MM.1S (cell line): ENCODE measurements around the gene VSTM4.

Experiments used
- EZH2 ChIP-seq: fragments of 300-600 bp; sonication (generic); optimal IDR thresholded peaks from 2 replicates; pipeline ENCODE3; 2017; ENCODE audit warnings: low read depth, mild to moderate bottlenecking, antibody characterized with exemption, low read length, mixed read lengths
- EZH2phosphoT487 ChIP-seq: fragments of 300-600 bp; sonication (generic); IDR thresholded peaks from 2 replicates; pipeline ENCODE4 v1.6.1; 2018; ENCODE audit warnings: antibody characterized with exemption, low read length
- TF ChIP-seq, protein P1 (sequence below): fragments of 300-600 bp; sonication (generic); IDR thresholded peaks from 2 replicates; pipeline ENCODE4 v1.5.1; 2016; ENCODE audit warnings: antibody characterized with exemption, low read length, mixed read lengths

GRCh38 chr10:49108656-49109055 is 6.7 kb downstream of the VSTM4 start:
- TF ChIP-seq, protein P1, sequence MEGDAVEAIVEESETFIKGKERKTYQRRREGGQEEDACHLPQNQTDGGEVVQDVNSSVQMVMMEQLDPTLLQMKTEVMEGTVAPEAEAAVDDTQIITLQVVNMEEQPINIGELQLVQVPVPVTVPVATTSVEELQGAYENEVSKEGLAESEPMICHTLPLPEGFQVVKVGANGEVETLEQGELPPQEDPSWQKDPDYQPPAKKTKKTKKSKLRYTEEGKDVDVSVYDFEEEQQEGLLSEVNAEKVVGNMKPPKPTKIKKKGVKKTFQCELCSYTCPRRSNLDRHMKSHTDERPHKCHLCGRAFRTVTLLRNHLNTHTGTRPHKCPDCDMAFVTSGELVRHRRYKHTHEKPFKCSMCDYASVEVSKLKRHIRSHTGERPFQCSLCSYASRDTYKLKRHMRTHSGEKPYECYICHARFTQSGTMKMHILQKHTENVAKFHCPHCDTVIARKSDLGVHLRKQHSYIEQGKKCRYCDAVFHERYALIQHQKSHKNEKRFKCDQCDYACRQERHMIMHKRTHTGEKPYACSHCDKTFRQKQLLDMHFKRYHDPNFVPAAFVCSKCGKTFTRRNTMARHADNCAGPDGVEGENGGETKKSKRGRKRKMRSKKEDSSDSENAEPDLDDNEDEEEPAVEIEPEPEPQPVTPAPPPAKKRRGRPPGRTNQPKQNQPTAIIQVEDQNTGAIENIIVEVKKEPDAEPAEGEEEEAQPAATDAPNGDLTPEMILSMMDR = no peak
- no peak for TF ChIP-seq EZH2
- TF ChIP-seq EZH2phosphoT487 = no peak
